ENCODE measurements around the gene CIAO2B.

The CIAO2B gene

GRCh38 chr16:66923866-66924265 is 10.3 kb downstream of the CIAO2B start:
- in situ Hi-C loops (cut with HindIII; ENCODE audit: low sequenced_read_pairs): no loop called here

DNA sequence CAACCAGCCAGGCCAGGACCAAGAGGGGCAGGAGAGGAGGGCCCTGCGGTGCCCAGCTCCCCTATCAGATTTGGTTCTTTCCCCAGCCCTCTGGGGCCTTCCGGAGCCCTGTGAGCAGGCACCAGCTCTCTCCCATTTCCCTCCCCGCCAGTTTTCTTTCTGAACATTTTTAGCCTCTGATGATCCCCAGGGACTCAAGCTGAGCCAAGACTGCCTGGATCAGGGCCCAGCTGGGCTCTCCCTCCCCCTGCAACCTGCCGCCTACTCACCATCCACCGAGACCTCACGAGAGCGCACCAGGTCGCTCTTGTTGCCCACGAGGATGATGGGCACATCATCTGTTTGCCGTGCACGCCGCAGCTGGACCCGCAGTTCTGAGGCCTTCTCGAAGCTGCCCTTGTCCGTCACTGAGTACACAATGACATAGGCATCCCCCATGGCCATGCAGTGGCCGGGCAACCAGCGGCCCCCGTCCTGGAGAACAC is 10.9 kb downstream of the CIAO2B start:
- in situ Hi-C loops (cut with HindIII; ENCODE audit: low sequenced_read_pairs): no loop called here

- in situ Hi-C loops (cut with HindIII; ENCODE audit: low sequenced_read_pairs): no loop called here
These were observed 12.3 kb downstream of the CIAO2B start for GRCh38 chr16:66921729-66922450.

DNA sequence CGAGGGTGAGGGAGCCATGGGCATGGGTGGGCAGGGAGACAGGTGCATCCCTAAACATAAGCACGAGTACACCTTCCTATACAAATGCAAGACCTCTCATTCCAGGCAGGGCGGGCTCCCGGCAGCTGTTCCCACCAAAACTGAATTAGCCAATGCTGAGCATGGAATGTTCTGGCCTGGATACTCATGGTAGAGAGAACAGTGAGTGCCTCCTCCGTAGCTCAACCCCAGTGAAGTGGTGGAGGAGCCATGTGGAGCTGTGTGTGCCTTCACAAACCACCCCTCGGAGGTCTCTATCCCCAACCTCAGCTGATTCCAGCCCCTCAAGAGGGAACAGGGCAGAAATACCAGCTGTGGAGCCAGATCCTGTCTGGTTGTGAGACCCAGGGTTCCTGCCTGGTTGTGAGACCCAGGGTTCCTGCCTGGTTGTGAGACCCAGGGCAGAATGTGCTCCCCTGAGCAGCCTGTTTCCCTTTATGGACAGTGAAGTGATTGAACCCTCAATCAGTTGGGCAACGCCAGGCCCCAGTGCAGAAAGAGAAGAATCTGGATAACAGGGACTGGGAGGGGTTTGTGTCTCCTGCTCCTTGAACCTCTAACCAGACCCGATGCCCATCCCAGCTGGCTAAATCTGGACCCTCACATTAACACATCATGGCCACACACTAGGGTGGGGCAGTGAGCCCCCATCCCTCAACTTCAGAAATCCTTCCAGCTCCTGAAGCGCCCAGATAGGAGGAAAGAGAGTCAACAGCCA is 13.1 kb downstream of the CIAO2B start:
- in situ Hi-C loops (cut with HindIII; ENCODE audit: low sequenced_read_pairs): no loop called here

GRCh38 chr16:66920299-66920590 is 14.0 kb downstream of the CIAO2B start:
- in situ Hi-C loops (cut with HindIII; ENCODE audit: low sequenced_read_pairs): no loop called here

DNA sequence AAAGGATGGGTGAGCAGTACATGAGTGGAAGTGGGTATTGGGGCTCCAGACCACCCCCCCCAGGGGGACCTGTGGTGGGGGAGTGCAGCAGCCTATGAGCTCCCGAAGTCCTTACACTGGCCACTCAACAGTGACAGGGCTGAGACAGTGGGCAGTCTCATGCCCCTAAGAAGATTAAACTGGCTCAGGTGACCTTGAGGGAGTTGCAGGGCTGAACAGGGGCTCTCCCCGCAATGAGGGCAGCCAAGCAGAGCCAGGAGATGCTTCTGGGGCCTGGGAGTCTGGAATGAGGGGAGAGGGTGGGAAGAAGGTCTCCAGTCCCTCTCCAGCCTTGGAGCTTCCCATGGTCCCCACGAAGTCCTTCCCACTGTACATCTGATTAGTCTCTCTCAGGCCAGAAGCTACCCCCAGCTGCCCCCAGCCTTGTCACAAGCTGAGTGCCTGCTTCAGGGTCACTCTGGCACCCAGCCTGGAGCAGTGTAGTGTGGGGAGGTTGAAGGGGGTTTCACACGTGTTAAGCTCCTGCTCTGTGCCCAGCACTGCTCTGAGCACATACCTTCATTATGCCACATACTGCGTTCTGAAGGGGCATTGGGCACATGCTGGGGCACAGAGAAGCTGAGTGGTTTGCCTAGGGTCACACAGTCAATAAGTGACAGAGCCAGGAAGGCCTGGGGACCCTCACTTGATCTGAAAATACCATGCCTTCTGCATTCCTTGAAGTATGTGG is 14.5 kb downstream of the CIAO2B start:
- in situ Hi-C loops (cut with HindIII; ENCODE audit: low sequenced_read_pairs): no loop called here

- in situ Hi-C loops (cut with HindIII; ENCODE audit: low sequenced_read_pairs): no loop called here
These were observed 15.2 kb downstream of the CIAO2B start, which contains the start of gene CDH16 for GRCh38 chr16:66918803-66919568. CDH16 (minus strand) TSS chr16:66918885; CDS start chr16:66918065, 820 bp downstream.

GRCh38 chr16:66918355-66918754 is 15.8 kb downstream of the CIAO2B start:
- in situ Hi-C loops (cut with HindIII; ENCODE audit: low sequenced_read_pairs): no loop called here

DNA sequence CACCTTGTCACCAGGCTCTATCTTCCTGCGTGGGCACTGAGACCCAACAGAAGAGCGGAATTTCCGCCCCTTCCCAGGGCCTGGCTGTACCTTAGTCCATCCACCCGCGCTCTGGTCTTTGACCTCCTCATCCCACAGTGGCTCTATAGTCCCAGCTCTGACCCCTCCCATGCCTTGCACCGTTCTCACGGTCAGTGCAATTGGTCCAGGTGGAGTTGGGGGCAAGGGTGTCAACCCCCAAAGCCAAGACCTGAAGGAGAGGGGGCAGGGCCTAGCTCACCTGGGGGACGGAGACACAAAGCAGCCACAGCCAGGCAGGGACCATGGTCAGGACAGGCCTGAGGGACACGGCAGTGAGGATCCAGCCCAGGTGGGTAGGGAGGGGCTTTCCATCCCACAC is 16.5 kb downstream of the CIAO2B start:
- in situ Hi-C loops (cut with HindIII; ENCODE audit: low sequenced_read_pairs): no loop called here

GRCh38 chr16:66916518-66916917 is 17.7 kb downstream of the CIAO2B start:
- in situ Hi-C loops (cut with HindIII; ENCODE audit: low sequenced_read_pairs): no loop called here

DNA sequence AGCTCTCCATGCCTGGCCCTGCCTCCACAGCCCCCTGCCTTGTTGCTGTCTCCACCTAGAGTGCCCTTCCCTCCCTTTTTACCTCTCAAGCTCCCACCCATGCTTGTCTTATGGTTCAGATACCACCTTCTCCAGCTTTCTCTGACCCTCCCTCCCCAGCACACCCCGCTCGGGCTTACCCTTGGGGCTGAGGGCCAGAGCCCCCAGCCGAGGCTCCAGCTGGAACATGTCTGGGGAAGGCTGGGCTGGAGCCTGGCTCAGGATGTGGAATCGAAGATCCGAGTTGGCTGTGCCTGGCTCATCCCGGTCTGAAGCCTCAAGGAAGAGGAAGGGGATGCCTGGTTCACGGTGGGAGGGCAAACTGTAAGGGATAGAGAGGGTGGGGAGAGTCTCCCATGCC is 19.2 kb downstream of the CIAO2B start:
- in situ Hi-C loops (cut with HindIII; ENCODE audit: low sequenced_read_pairs): no loop called here

- in situ Hi-C loops (cut with HindIII; ENCODE audit: low sequenced_read_pairs): no loop called here
These were observed 19.7 kb downstream of the CIAO2B start for GRCh38 chr16:66914541-66914940.

- in situ Hi-C loops (cut with HindIII; ENCODE audit: low sequenced_read_pairs): no loop called here
These were observed 20.5 kb downstream of the CIAO2B start for GRCh38 chr16:66913711-66914110.

DNA sequence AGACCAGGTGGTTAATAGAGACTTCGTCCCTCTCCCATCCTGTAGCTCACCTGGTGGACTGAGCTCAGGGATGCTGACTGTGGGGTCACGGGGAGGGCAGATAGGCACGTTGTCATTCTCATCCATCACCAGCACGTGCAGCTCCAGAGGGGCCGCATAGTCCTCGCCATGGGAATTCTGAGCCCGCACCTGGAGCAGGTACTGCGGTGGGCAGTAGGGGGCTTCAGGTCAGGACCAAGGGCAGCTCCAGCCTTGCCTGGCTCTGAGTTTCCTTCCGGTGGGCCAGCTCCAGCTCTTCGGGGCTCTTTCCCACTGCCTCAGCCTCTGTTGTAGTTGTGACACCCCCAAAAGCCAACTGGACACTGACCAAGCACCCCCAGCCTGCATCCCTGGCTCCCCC is 21.1 kb downstream of the CIAO2B start:
- in situ Hi-C loops (cut with HindIII; ENCODE audit: low sequenced_read_pairs): no loop called here

- in situ Hi-C loops (cut with HindIII; ENCODE audit: low sequenced_read_pairs): no loop called here
These were observed 22.4 kb downstream of the CIAO2B start for GRCh38 chr16:66911801-66912200.

- in situ Hi-C loops (cut with HindIII; ENCODE audit: low sequenced_read_pairs): no loop called here
These were observed 23.1 kb downstream of the CIAO2B start for GRCh38 chr16:66911112-66911511.

GRCh38 chr16:66910175-66910940 is 23.8 kb downstream of the CIAO2B start:
- in situ Hi-C loops (cut with HindIII; ENCODE audit: low sequenced_read_pairs): no loop called here

- in situ Hi-C loops (cut with HindIII; ENCODE audit: low sequenced_read_pairs): loop anchor here (5.0 kb wide), 1 partner anchor 68 kb away; no protein-coding TSS in a partner anchor
These were observed 25.2 kb downstream of the CIAO2B start for GRCh38 chr16:66908762-66909559.

GRCh38 chr16:66908116-66908515 is 26.1 kb downstream of the CIAO2B start:
- in situ Hi-C loops (cut with HindIII; ENCODE audit: low sequenced_read_pairs): loop anchor here (5.0 kb wide), 1 partner anchor 69 kb away; no protein-coding TSS in a partner anchor

Measured in endothelial cell of hepatic sinusoid (primary cell).